ENCODE results near the gene UBXN11. TPM values are rescaled to one million over a fixed set of nuclear protein-coding genes. Genes with fewer than 3 reads are reported as not detected.

The UBXN11 gene
- total and polyA plus RNA-seq, 2 of the 13 experiments (the other 11 are each of a cell fraction or from before 2014, with no cell fraction given) = 9.3 to 10.4 TPM

DNA sequence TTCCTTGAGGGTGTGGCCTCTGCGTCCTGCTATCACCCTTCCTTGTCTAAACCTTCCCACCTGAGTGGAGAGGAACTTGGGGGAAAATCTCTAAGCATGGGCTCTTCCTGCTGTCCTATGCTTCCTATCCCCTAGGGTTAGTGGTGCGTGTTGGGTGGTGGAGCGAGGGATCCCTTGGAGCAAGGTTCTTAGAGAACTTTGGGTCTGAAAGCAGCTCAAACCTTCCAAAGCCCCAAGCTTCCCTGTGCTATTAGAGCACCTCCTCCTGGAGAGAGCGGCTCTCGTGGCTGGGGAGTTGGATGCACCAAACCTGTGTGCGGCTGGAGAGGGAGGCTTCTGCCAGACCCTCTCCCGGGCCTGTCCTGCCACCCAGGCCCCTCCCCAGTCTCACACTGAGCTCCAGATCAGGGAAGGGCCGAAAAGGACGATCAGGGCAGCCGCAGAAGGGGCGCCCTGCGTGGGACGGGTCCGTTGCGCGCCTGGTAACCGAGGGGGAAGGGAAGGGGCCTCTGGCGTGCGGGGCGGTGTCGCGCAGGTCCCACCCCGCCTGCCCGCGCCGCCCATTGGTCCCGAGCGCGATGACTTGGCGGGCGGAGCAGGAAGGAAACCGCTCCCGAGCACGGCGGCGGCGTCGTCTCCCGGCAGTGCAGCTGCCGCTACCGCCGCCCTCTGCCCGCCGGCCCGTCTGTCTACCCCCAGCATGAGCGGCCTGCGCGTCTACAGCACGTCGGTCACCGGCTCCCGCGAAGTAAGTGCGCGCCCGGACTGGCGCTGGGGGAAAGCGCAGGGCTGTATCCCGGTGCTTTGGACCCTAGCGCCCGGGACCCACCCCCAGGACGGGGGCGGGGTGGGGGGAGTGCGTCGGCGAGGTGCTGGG lies 26.7 kb downstream of the UBXN11 start, which contains the start of gene SH3BGRL3 (continued):
- TF ChIP-seq SMAD1 (CRISPR knock-in tag; IDR thresholded peaks at IDR 0.05; ENCODE audit: borderline replicate concordance, low read depth) (0 out of 2 replicates have a peak, but pooled peaks have one; percentile 73), RBM22 (optimal IDR thresholded peaks at IDR 0.05; ENCODE audit: low read length) (peak; percentile 16), ARNTL (CRISPR knock-in tag; IDR thresholded peaks at IDR 0.05) (0 out of 2 replicates have a peak, but pooled peaks have one; percentile 34), ZEB1 (IDR thresholded peaks at IDR 0.05; ENCODE audit: insufficient replicate concordance, low read depth) (no peak), PRPF4 (IDR thresholded peaks at IDR 0.05; ENCODE audit: low read depth, low read length, poor library complexity, severe bottlenecking) (no peak), TGIF2 (CRISPR knock-in tag; IDR thresholded peaks at IDR 0.05) (peak; percentile 60; the same call in 1 of the 2 replicates), ZNF367 (CRISPR knock-in tag; IDR thresholded peaks at IDR 0.05; ENCODE audit: borderline replicate concordance) (no peak), POLR2G (IDR thresholded peaks at IDR 0.05; ENCODE audit: low read depth, low read length) (peak; percentile 86), DNMT1 (CRISPR knock-in tag; IDR thresholded peaks at IDR 0.05) (peak; percentile 74; the same call in 1 of the 2 replicates), RORA (CRISPR knock-in tag; IDR thresholded peaks at IDR 0.05) (no peak), SAP130 (CRISPR knock-in tag; IDR thresholded peaks at IDR 0.05; ENCODE audit: low read depth) (peak; percentile 91), TEAD2 (CRISPR knock-in tag; IDR thresholded peaks at IDR 0.05) (no peak), ZNF746 (CRISPR knock-in tag; IDR thresholded peaks at IDR 0.05) (peak; percentile 57), KLF9 (CRISPR knock-in tag; IDR thresholded peaks at IDR 0.05; ENCODE audit: low read depth) (no peak), NFYC (CRISPR knock-in tag; IDR thresholded peaks at IDR 0.05) (peak; percentile 79), KDM2A (CRISPR knock-in tag; IDR thresholded peaks at IDR 0.05; ENCODE audit: borderline replicate concordance, low read depth) (peak; percentile 99), RXRA (CRISPR knock-in tag; IDR thresholded peaks at IDR 0.05) (peak; percentile 62; the same call in 1 of the 2 replicates), ZC3H4 (CRISPR knock-in tag; IDR thresholded peaks at IDR 0.05; ENCODE audit: borderline replicate concordance) (no peak)
- TF ChIP-seq, protein P1, sequence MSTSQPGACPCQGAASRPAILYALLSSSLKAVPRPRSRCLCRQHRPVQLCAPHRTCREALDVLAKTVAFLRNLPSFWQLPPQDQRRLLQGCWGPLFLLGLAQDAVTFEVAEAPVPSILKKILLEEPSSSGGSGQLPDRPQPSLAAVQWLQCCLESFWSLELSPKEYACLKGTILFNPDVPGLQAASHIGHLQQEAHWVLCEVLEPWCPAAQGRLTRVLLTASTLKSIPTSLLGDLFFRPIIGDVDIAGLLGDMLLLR (CRISPR knock-in tag; IDR thresholded peaks at IDR 0.05) = peak; percentile 61
- TF ChIP-seq, protein P2, sequence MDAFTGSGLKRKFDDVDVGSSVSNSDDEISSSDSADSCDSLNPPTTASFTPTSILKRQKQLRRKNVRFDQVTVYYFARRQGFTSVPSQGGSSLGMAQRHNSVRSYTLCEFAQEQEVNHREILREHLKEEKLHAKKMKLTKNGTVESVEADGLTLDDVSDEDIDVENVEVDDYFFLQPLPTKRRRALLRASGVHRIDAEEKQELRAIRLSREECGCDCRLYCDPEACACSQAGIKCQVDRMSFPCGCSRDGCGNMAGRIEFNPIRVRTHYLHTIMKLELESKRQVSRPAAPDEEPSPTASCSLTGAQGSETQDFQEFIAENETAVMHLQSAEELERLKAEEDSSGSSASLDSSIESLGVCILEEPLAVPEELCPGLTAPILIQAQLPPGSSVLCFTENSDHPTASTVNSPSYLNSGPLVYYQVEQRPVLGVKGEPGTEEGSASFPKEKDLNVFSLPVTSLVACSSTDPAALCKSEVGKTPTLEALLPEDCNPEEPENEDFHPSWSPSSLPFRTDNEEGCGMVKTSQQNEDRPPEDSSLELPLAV (CRISPR knock-in tag; conservative IDR thresholded peaks at IDR 0.05; ENCODE audit: low read depth) = no peak
- TF ChIP-seq, protein P3, sequence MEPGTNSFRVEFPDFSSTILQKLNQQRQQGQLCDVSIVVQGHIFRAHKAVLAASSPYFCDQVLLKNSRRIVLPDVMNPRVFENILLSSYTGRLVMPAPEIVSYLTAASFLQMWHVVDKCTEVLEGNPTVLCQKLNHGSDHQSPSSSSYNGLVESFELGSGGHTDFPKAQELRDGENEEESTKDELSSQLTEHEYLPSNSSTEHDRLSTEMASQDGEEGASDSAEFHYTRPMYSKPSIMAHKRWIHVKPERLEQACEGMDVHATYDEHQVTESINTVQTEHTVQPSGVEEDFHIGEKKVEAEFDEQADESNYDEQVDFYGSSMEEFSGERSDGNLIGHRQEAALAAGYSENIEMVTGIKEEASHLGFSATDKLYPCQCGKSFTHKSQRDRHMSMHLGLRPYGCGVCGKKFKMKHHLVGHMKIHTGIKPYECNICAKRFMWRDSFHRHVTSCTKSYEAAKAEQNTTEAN (CRISPR knock-in tag; conservative IDR thresholded peaks at IDR 0.05) = peak; percentile 58; the same call in 1 of the 2 replicates
- TF ChIP-seq, protein P4, sequence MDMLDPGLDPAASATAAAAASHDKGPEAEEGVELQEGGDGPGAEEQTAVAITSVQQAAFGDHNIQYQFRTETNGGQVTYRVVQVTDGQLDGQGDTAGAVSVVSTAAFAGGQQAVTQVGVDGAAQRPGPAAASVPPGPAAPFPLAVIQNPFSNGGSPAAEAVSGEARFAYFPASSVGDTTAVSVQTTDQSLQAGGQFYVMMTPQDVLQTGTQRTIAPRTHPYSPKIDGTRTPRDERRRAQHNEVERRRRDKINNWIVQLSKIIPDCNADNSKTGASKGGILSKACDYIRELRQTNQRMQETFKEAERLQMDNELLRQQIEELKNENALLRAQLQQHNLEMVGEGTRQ (IDR thresholded peaks at IDR 0.05; ENCODE audit: low read depth, low read length) = no peak
- TF ChIP-seq, protein P4 (CRISPR knock-in tag; IDR thresholded peaks at IDR 0.05; ENCODE audit: borderline replicate concordance) = no peak; the same call in 1 of the 2 replicates
- TF ChIP-seq, protein P5, sequence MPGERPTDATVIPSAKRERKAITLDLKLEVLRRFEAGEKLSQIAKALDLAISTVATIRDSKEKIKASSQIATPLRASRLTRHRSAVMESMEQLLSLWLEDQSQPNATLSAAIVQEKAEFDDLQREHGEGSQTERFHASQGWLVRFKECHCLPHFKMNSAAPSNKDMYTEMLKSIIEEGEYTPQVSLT (CRISPR knock-in tag; IDR thresholded peaks at IDR 0.05; ENCODE audit: borderline replicate concordance, low read depth) = no peak
